Tibial nerve (tissue), 3 donors: ENCODE data around the gene GNG12.

Experiments used
- CTCF ChIP-seq, 5 experiments: fragments of 200-600 bp in 3 of 5; fragments of 450-650 bp in 2 of 5; sonication (generic) in 3 of 5; IDR thresholded peaks; one replicate each; pipeline ENCODE4 v1.5.1; 2016 to 2019; ENCODE audit warnings: antibody characterized with exemption in 5 of 5, mild to moderate bottlenecking in 3 of 5, moderate library complexity in 2 of 5
- POLR2A ChIP-seq, 2 donors: fragments of 450-650 bp; IDR thresholded peaks; one replicate each; pipeline ENCODE4 v1.6.1; 2017; ENCODE audit warnings: antibody characterized with exemption in 2 of 2, mild to moderate bottlenecking in 2 of 2, moderate library complexity in 2 of 2

- TF ChIP-seq POLR2A (IDR thresholded peaks at IDR 0.05) (no peak), CTCF (IDR thresholded peaks at IDR 0.05) (no peak)
Measured at GRCh38 chr1:67664048-67664447, 169.2 kb downstream of the GNG12 start.
